Testis (tissue), 3 donors: ENCODE measurements around the gene SLC6A17. TPM values are rescaled to one million over a fixed set of nuclear protein-coding genes. Genes with fewer than 3 reads are reported as not detected.

Source experiments
- DNase-seq: peaks from one replicate; pipeline ENCODE4 v3.0.0-alpha.2; 2019
- H3K27ac ChIP-seq, 2 donors: fragments of 200-600 bp; sonication (generic); one replicate each; pipeline ENCODE4 v1.5.1; 2019
- H3K27me3 ChIP-seq: fragments of 200-600 bp; sonication (generic); one replicate; pipeline ENCODE4 v1.5.1; 2019
- H3K36me3 ChIP-seq: fragments of 200-600 bp; sonication (generic); one replicate; pipeline ENCODE4 v1.5.1; 2017; ENCODE audit warnings: low read depth; ENCODE audit errors: missing control alignments
- H3K4me1 ChIP-seq: fragments of 200-600 bp; sonication (generic); one replicate; pipeline ENCODE4 v1.5.1; 2019
- H3K4me3 ChIP-seq, 2 donors: fragments of 200-600 bp; sonication (generic); one replicate each; pipeline ENCODE4 v1.5.1; 2017 to 2019
- H3K9me3 ChIP-seq: fragments of 200-600 bp; sonication (generic); one replicate; pipeline ENCODE4 v1.5.1; 2017
- CTCF ChIP-seq, 3 experiments: fragments of 450-650 bp in 2 of 3; fragments of 200-600 bp in 1 of 3; sonication (generic) in 1 of 3; IDR thresholded peaks; one replicate each; pipeline ENCODE4 v1.5.1; 2016 to 2019; ENCODE audit warnings: antibody characterized with exemption in 3 of 3, mild to moderate bottlenecking in 2 of 3, moderate library complexity in 1 of 3
- POLR2A ChIP-seq: fragments of 450-650 bp; IDR thresholded peaks from one replicate; pipeline ENCODE4 v1.6.1; 2017; ENCODE audit warnings: antibody characterized with exemption, mild to moderate bottlenecking, moderate library complexity
- WGBS, 2 donors: methylation state at CpG; one replicate each; pipeline ENCODE4 v1.1.5; 2018; 5-methylcytosine and 5-hydroxymethylcytosine counted together
- intact Hi-C: fragments of 100-400 bp; cut with DNase I; formaldehyde crosslinking; loops from one replicate; pipeline ENCODE4 v1.15.1; 2023; ENCODE audit warnings: low total_unique reads
- polyA plus RNA-seq: library from polyadenylated mRNA; stranded (reverse); fragments of 350-450 nt; fragmentation: Illumina TruSeq; extraction: RNeasy Lipid Tissue Mini Kit (QIAGEN cat#74804); gene quantifications from one replicate; pipeline ENCODE4 v1.2.3, GENCODE V29; 2014; ENCODE audit warnings: low read depth, low replicate concordance; ENCODE audit not compliant: insufficient read depth
- total RNA-seq, 2 donors: library from RNA; depleted of rRNA; stranded (reverse); fragments of >200 nt; gene quantifications; one replicate each; pipeline ENCODE4 v1.2.3, GENCODE V29; 2016

SLC6A17 gene
- total and polyA plus RNA-seq, 3 donors from 2014 or later: 3.6 to 5.3 (median 4.5) TPM

- no peak overlapping the region for H3K4me3 ChIP-seq
- intact Hi-C loops: no loop called here
- WGBS, 2 donors: 52 to 60% methylated on average over 5 of the region's 5 CpGs
- peak; percentile 61 for DNase-seq
- H3K9me3 ChIP-seq: no peaks in the 10 kb centered on the region
- no peaks in the 10 kb centered on the region for H3K36me3 ChIP-seq
- H3K27me3 ChIP-seq: no peaks in the 10 kb centered on the region
- no peak overlapping the region for H3K27ac ChIP-seq
- peaks cover 4% of the 10 kb centered on the region for H3K4me1 ChIP-seq
- no peak for TF ChIP-seq CTCF (IDR thresholded peaks at IDR 0.05)
Measured at GRCh38 chr1:110114784-110115183, 35.5 kb upstream of the SLC6A17 start.

DNA sequence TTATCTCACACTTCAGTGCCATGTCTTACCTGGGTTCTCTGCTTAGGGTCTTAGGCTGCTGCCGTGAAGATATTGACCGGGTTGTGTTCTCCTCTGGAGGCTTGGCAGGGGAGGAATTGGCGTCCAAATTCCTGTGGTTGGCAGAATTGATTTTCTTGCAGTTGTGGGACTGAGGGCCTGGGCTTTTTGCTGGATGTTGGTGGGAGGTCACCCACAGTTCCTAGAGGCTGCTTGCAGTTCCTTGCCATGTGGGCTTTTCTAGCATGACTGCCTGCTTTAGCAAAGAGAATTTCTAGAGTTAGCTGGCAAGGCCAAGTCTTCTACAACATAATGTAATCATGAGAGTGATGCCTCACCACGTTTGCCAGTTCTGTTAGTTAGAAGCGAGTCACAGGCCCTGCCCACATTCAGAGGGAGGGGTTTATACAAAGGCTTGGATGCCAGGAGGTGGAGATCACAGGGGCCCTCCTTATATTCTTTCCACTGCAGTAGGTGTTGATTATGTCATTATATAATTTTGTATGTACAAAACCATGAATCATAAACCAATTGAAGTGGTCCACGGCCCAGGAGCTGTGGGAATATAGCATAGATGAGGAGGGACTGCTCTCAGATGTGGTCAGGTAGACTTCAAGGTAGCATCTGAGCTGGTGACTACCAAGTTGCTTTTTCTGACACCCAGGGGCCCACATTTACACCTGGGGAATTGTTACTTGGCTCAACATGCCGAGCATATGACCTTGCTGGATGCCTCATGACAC is 31.5 kb upstream of the SLC6A17 start:
- Histone ChIP-seq H3K27me3 (no peaks in the 10 kb centered on the region), H3K4me3 (no peak overlapping the region), H3K9me3 (no peaks in the 10 kb centered on the region), H3K4me1 (peaks cover 4% of the 10 kb centered on the region), H3K36me3 (no peaks in the 10 kb centered on the region), H3K27ac (no peak overlapping the region)
- TF ChIP-seq CTCF (IDR thresholded peaks at IDR 0.05) (no peak), POLR2A (no peak)
- no peak for DNase-seq
- 73 to 88% methylated on average over 7 of the region's 7 CpGs for WGBS, 2 donors
- intact Hi-C loops: no loop called here

DNA sequence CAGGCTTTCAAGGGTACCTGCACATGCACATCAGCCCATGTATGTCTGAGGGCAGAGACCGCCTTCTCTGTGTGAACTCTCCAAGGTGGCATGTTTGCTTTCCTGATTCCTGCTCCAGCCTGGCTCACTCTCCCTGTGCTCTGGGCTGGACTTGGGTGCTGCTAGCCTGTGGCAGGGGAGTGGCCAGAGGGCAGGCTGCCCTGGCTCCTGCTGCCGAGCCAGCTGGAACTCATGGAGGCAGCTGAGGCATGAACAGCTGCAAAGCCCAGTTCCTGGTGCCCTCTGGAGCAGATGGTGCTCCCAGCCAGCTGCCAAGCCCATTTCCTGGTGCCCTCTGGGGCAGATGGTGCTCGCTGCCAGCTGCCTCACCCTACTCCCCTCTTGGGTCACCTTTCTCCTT is 30.5 kb upstream of the SLC6A17 start:
- intact Hi-C loops: no loop called here
- TF ChIP-seq CTCF (IDR thresholded peaks at IDR 0.05): no peak
- no peak for TF ChIP-seq POLR2A
- Histone ChIP-seq H3K4me3 (no peak overlapping the region), H3K4me1 (peaks cover 3% of the 10 kb centered on the region), H3K9me3 (no peaks in the 10 kb centered on the region), H3K36me3 (no peaks in the 10 kb centered on the region), H3K27ac (no peak overlapping the region), H3K27me3 (no peaks in the 10 kb centered on the region)
- no peak for DNase-seq
- WGBS, 2 donors: 74 to 75% methylated on average over 2 to 3 of the region's 3 CpGs

- no peak overlapping the region for H3K4me3 ChIP-seq
- DNase-seq: no peak
- H3K4me1 ChIP-seq: no peaks in the 10 kb centered on the region
- H3K36me3 ChIP-seq: no peaks in the 10 kb centered on the region
- no peaks in the 10 kb centered on the region for H3K9me3 ChIP-seq
- 40 to 66% methylated on average over 6 to 12 of the region's 12 CpGs for WGBS, 2 donors
- H3K27ac ChIP-seq: no peak overlapping the region
- intact Hi-C loops: no loop called here
- no peaks in the 10 kb centered on the region for H3K27me3 ChIP-seq
- TF ChIP-seq CTCF (IDR thresholded peaks at IDR 0.05) (no peak), POLR2A (no peak)
Measured at GRCh38 chr1:110120960-110121561, 29.2 kb upstream of the SLC6A17 start.

- TF ChIP-seq CTCF (IDR thresholded peaks at IDR 0.05): no peak
- no peak for TF ChIP-seq POLR2A
- WGBS, 2 donors: 83 to 85% methylated on average over 3 of the region's 3 CpGs
- no peaks in the 10 kb centered on the region for H3K9me3 ChIP-seq
- DNase-seq: no peak
- H3K36me3 ChIP-seq: no peaks in the 10 kb centered on the region
- no peak overlapping the region for H3K27ac ChIP-seq
- intact Hi-C loops: no loop called here
- no peak overlapping the region for H3K4me3 ChIP-seq
- H3K27me3 ChIP-seq: no peaks in the 10 kb centered on the region
- no peaks in the 10 kb centered on the region for H3K4me1 ChIP-seq
Measured at GRCh38 chr1:110123224-110123623, 27.1 kb upstream of the SLC6A17 start.
